ENCODE data around the gene GNE. TPM values are rescaled to one million over a fixed set of nuclear protein-coding genes. Genes with fewer than 3 reads are reported as not detected.
"Not testable (repeated sequence)": the region's sequence is repeated elsewhere in the genome, so short reads cannot be mapped to it uniquely, and the experiment has no call there.

Gene GNE
- polyA plus RNA-seq (2013, experiment 1 of 2), result 5.0 TPM
- 4.9 TPM for polyA plus RNA-seq (2013, experiment 2 of 2)

- no peak within 1 kb of the TSS for H3K4ac ChIP-seq (ENCODE audit: low read depth, low read length)
- no CpG with 5 or more reads among the region's 73 CpGs for WGBS (ENCODE audit: extremely low coverage, insufficient coverage, low lambda C conversion rate)
These were observed at the start of gene GNE for GRCh38 chr9:36258208-36258995. Gene GNE (minus strand): TSS chr9:36258448. CDS start chr9:36249355, 9,093 bp downstream.

GRCh38 chr9:36306471-36307306 lies 48.4 kb upstream of the GNE start:
- WGBS (ENCODE audit: extremely low coverage, insufficient coverage, low lambda C conversion rate), result no CpG with 5 or more reads among the region's 8 CpGs
- Histone ChIP-seq H2BK15ac (replicated peaks; ENCODE audit: low read depth) (no peak overlapping the region), H3K4me1 (ENCODE audit: control insufficient read depth, low read depth, low read length) (no peaks in the 10 kb centered on the region), H3K79me1 (ENCODE audit: low read length) (no peaks in the 10 kb centered on the region), H3K4me2 (ENCODE audit: low read length) (no peak overlapping the region), H3K4me3 (ENCODE audit: low read length) (no peak overlapping the region), H2BK5ac (ENCODE audit: low read length) (no peak overlapping the region), H3K27ac (ENCODE audit: low read depth, low read length) (no peak overlapping the region), H3K36me3 (ENCODE audit: control insufficient read depth, insufficient read depth, low read length) (no peaks in the 10 kb centered on the region), H3K9ac (ENCODE audit: low read length) (no peak overlapping the region), H3K4ac (ENCODE audit: low read depth, low read length) (no peak overlapping the region), H3K79me2 (ENCODE audit: control insufficient read depth, insufficient read depth, low read length) (no peaks in the 10 kb centered on the region), H3K27me3 (ENCODE audit: insufficient read depth, low read length, poor library complexity) (no peaks in the 10 kb centered on the region), H2AK5ac (ENCODE audit: low read length) (no peak overlapping the region), H2BK120ac (ENCODE audit: low read depth, low read length) (no peak overlapping the region), H3K18ac (ENCODE audit: low read length) (no peak overlapping the region), H4K5ac (ENCODE audit: low read length) (no peak overlapping the region), H3K56ac (ENCODE audit: low read length) (no peak overlapping the region), H3K23ac (ENCODE audit: low read length) (no peak overlapping the region), H4K8ac (ENCODE audit: low read depth, low read length) (no peak overlapping the region)
- peak; percentile 65 for DNase-seq

More at GRCh38 chr9:36258208-36258995, at the start of gene GNE:
- Histone ChIP-seq H3K9ac (ENCODE audit: low read length) (peak within 1 kb of the TSS; percentile 61), H2BK5ac (ENCODE audit: low read length) (no peak within 1 kb of the TSS), H3K36me3 (ENCODE audit: control insufficient read depth, insufficient read depth, low read length) (no peaks in the 10 kb centered on the region), H2BK15ac (replicated peaks; ENCODE audit: low read depth) (no peak within 1 kb of the TSS), H2BK120ac (ENCODE audit: low read depth, low read length) (no peak within 1 kb of the TSS), H2AK5ac (ENCODE audit: low read length) (no peak within 1 kb of the TSS), H3K56ac (ENCODE audit: low read length) (peak within 1 kb of the TSS; percentile 87), H3K79me2 (ENCODE audit: control insufficient read depth, insufficient read depth, low read length) (no peaks in the 10 kb centered on the region), H3K4me3 (ENCODE audit: low read length) (peak within 1 kb of the TSS; percentile 78), H4K8ac (ENCODE audit: low read depth, low read length) (no peak within 1 kb of the TSS), H4K5ac (ENCODE audit: low read length) (no peak within 1 kb of the TSS), H3K23ac (ENCODE audit: low read length) (no peak within 1 kb of the TSS), H3K27ac (ENCODE audit: low read depth, low read length) (peak within 1 kb of the TSS; percentile 28), H3K4me1 (ENCODE audit: control insufficient read depth, low read depth, low read length) (no peaks in the 10 kb centered on the region), H3K18ac (ENCODE audit: low read length) (peak within 1 kb of the TSS; percentile 41), H3K27me3 (ENCODE audit: insufficient read depth, low read length, poor library complexity) (no peaks in the 10 kb centered on the region), H3K4me2 (ENCODE audit: low read length) (peak within 1 kb of the TSS; percentile 83), H3K79me1 (ENCODE audit: low read length) (no peaks in the 10 kb centered on the region)
- peak; percentile 93 for DNase-seq

GRCh38 chr9:36304366-36304765 lies 46.1 kb upstream of the GNE start:
- not testable (repeated sequence) for H4K5ac ChIP-seq (ENCODE audit: low read length); H4K8ac ChIP-seq (ENCODE audit: low read depth, low read length); H2BK5ac ChIP-seq (ENCODE audit: low read length); H2BK15ac ChIP-seq (replicated peaks; ENCODE audit: low read depth); H3K79me1 ChIP-seq (ENCODE audit: low read length); H3K9ac ChIP-seq (ENCODE audit: low read length); H3K79me2 ChIP-seq (ENCODE audit: control insufficient read depth, insufficient read depth, low read length); H3K4ac ChIP-seq (ENCODE audit: low read depth, low read length); H3K27me3 ChIP-seq (ENCODE audit: insufficient read depth, low read length, poor library complexity); H3K36me3 ChIP-seq (ENCODE audit: control insufficient read depth, insufficient read depth, low read length); H3K4me3 ChIP-seq (ENCODE audit: low read length); H3K56ac ChIP-seq (ENCODE audit: low read length); DNase-seq; H3K27ac ChIP-seq (ENCODE audit: low read depth, low read length); H2BK120ac ChIP-seq (ENCODE audit: low read depth, low read length); H2AK5ac ChIP-seq (ENCODE audit: low read length); H3K4me1 ChIP-seq (ENCODE audit: control insufficient read depth, low read depth, low read length); H3K18ac ChIP-seq (ENCODE audit: low read length); H3K23ac ChIP-seq (ENCODE audit: low read length); H3K4me2 ChIP-seq (ENCODE audit: low read length)
- WGBS (ENCODE audit: extremely low coverage, insufficient coverage, low lambda C conversion rate), result no CpG with 5 or more reads among the region's 2 CpGs

- Histone ChIP-seq H3K36me3 (ENCODE audit: control insufficient read depth, insufficient read depth, low read length) (no peaks in the 10 kb centered on the region), H3K4me2 (ENCODE audit: low read length) (no peak overlapping the region), H2AK5ac (ENCODE audit: low read length) (no peak overlapping the region), H3K4me1 (ENCODE audit: control insufficient read depth, low read depth, low read length) (no peaks in the 10 kb centered on the region), H3K9ac (ENCODE audit: low read length) (no peak overlapping the region), H3K4me3 (ENCODE audit: low read length) (no peak overlapping the region), H2BK5ac (ENCODE audit: low read length) (no peak overlapping the region), H3K79me1 (ENCODE audit: low read length) (no peaks in the 10 kb centered on the region), H2BK120ac (ENCODE audit: low read depth, low read length) (no peak overlapping the region), H3K23ac (ENCODE audit: low read length) (no peak overlapping the region), H4K5ac (ENCODE audit: low read length) (no peak overlapping the region), H3K4ac (ENCODE audit: low read depth, low read length) (no peak overlapping the region), H3K27ac (ENCODE audit: low read depth, low read length) (no peak overlapping the region), H3K79me2 (ENCODE audit: control insufficient read depth, insufficient read depth, low read length) (no peaks in the 10 kb centered on the region), H3K27me3 (ENCODE audit: insufficient read depth, low read length, poor library complexity) (no peaks in the 10 kb centered on the region), H2BK15ac (replicated peaks; ENCODE audit: low read depth) (no peak overlapping the region), H3K18ac (ENCODE audit: low read length) (no peak overlapping the region), H4K8ac (ENCODE audit: low read depth, low read length) (no peak overlapping the region), H3K56ac (ENCODE audit: low read length) (no peak overlapping the region)
- WGBS (ENCODE audit: extremely low coverage, insufficient coverage, low lambda C conversion rate), result no CpG with 5 or more reads among the region's 5 CpGs
- no peak for DNase-seq
These were observed 43.0 kb upstream of the GNE start for GRCh38 chr9:36301227-36301626.

GRCh38 chr9:36298566-36298965 lies 40.3 kb upstream of the GNE start:
- Histone ChIP-seq H3K27me3 (ENCODE audit: insufficient read depth, low read length, poor library complexity) (no peaks in the 10 kb centered on the region), H2BK120ac (ENCODE audit: low read depth, low read length) (no peak overlapping the region), H2BK15ac (replicated peaks; ENCODE audit: low read depth) (no peak overlapping the region), H2BK5ac (ENCODE audit: low read length) (no peak overlapping the region), H3K4me2 (ENCODE audit: low read length) (no peak overlapping the region), H3K18ac (ENCODE audit: low read length) (no peak overlapping the region), H3K23ac (ENCODE audit: low read length) (no peak overlapping the region), H3K36me3 (ENCODE audit: control insufficient read depth, insufficient read depth, low read length) (no peaks in the 10 kb centered on the region), H3K27ac (ENCODE audit: low read depth, low read length) (no peak overlapping the region), H3K4me1 (ENCODE audit: control insufficient read depth, low read depth, low read length) (no peaks in the 10 kb centered on the region), H3K4ac (ENCODE audit: low read depth, low read length) (no peak overlapping the region), H2AK5ac (ENCODE audit: low read length) (no peak overlapping the region), H3K56ac (ENCODE audit: low read length) (no peak overlapping the region), H3K79me1 (ENCODE audit: low read length) (no peaks in the 10 kb centered on the region), H3K4me3 (ENCODE audit: low read length) (no peak overlapping the region), H3K79me2 (ENCODE audit: control insufficient read depth, insufficient read depth, low read length) (no peaks in the 10 kb centered on the region), H3K9ac (ENCODE audit: low read length) (no peak overlapping the region), H4K5ac (ENCODE audit: low read length) (no peak overlapping the region), H4K8ac (ENCODE audit: low read depth, low read length) (no peak overlapping the region)
- no CpG with 5 or more reads among the region's 3 CpGs for WGBS (ENCODE audit: extremely low coverage, insufficient coverage, low lambda C conversion rate)
- DNase-seq, result no peak

All from mesendoderm (in vitro differentiated cells).